Cardiac fibroblast (primary cell): Measurements from ENCODE around the gene OSBPL2.
A peak's percentile ranks its signal among the peaks of the same experiment; 100 is the strongest.

Source experiments
- DNase-seq, 2 donors: peaks; one replicate each; pipeline versions ENCODE4 v3.0.0 to v3.0.0-alpha.2; 2010; ENCODE audit warnings: low read depth in 2 of 2
- H3K4me3 ChIP-seq, 2 donors: replicated peaks in 1 of 2; 1 replicate in 1 of 2; 2 replicates in 1 of 2; pipeline ENCODE4 v1.5.1; 2011; ENCODE audit warnings: low read depth in 2 of 2, low read length in 2 of 2, mild to moderate bottlenecking in 2 of 2, moderate library complexity in 1 of 2
- CTCF ChIP-seq: IDR thresholded peaks from one replicate; pipeline ENCODE4 v1.5.1; 2011; ENCODE audit warnings: low read depth, mild to moderate bottlenecking, low read length, inconsistent platforms

The OSBPL2 gene

GRCh38 chr20:62272200-62272599, 33.9 kb downstream of the OSBPL2 start:
- H3K4me3 ChIP-seq, result no peak overlapping the region
- no peak for TF ChIP-seq CTCF
- no peak for DNase-seq

GRCh38 chr20:62273416-62273815, 35.1 kb downstream of the OSBPL2 start:
- no peak for TF ChIP-seq CTCF
- H3K4me3 ChIP-seq, result no peak overlapping the region
- DNase-seq, result no peak

- no peak overlapping the region for H3K4me3 ChIP-seq
- TF ChIP-seq CTCF, result no peak
- DNase-seq, result peak in 1 of 2 donors; percentile 36
Observed at GRCh38 chr20:62274332-62274950, 36.1 kb downstream of the OSBPL2 start.

- no peak for TF ChIP-seq CTCF
- no peak overlapping the region for H3K4me3 ChIP-seq
- DNase-seq, result no peak
Observed at GRCh38 chr20:62275219-62275618, 36.9 kb downstream of the OSBPL2 start.

GRCh38 chr20:62276439-62276838, 38.1 kb downstream of the OSBPL2 start:
- H3K4me3 ChIP-seq, result no peak overlapping the region
- no peak for DNase-seq
- no peak for TF ChIP-seq CTCF

GRCh38 chr20:62277253-62277652, 38.9 kb downstream of the OSBPL2 start:
- no peak for TF ChIP-seq CTCF
- no peak overlapping the region for H3K4me3 ChIP-seq

GRCh38 chr20:62280303-62280702, 42.0 kb downstream of the OSBPL2 start:
- TF ChIP-seq CTCF, result no peak
- no peak for DNase-seq
- H3K4me3 ChIP-seq, result no peak overlapping the region

More at GRCh38 chr20:62277253-62277652, 38.9 kb downstream of the OSBPL2 start:
- DNase-seq, result no peak
